IMR-90 (cell line): ENCODE measurements around the gene PDZRN3. TPM values are rescaled to one million over a fixed set of nuclear protein-coding genes. Genes with fewer than 3 reads are reported as not detected.

Experiments
- ATAC-seq: fragments of 200-7000 bp; cut with Tn5 transposase; 2 replicates; pipeline ENCODE4 v1.9.1; 2020; ENCODE audit warnings: low read depth, mild to moderate bottlenecking, moderate library complexity
- BruUV-seq: library from RNA; stranded (reverse); fragments of 400-500 nt; replicated peaks from 2 replicates; lab custom pipeline; 2021; lab: Mats Ljungman, UMichigan
- CTCF ChIA-PET: fragments of 300-600 bp; formaldehyde crosslinking; extraction: SDS; loops from one replicate; lab custom pipeline; 2021; ENCODE audit warnings: antibody characterized with exemption; lab: Yijun Ruan, JAX
- POLR2A ChIA-PET: fragments of 300-600 bp; sonication (Branson Sonifier 250); formaldehyde crosslinking; loops from one replicate; lab custom pipeline; 2022; ENCODE audit warnings: antibody characterized with exemption; ENCODE audit not compliant: unreplicated experiment; lab: Charles Lee
- DNase-seq: peaks from one replicate; pipeline ENCODE4 v3.0.0; 2013
- H2AFZ ChIP-seq: replicated peaks from 2 replicates; pipeline ENCODE3; 2013; ENCODE audit warnings: low read length, mild to moderate bottlenecking; ENCODE audit not compliant: poor library complexity
- H2AK5ac ChIP-seq: 2 replicates; pipeline ENCODE4 v1.6.1; 2013; ENCODE audit warnings: low read depth, low read length, inconsistent platforms
- H2AK9ac ChIP-seq: replicated peaks from 2 replicates; pipeline ENCODE3; 2013; ENCODE audit warnings: mild to moderate bottlenecking, low read depth, low read length, moderate library complexity; ENCODE audit not compliant: poor library complexity
- H2BK120ac ChIP-seq: 2 replicates; pipeline ENCODE4 v1.6.1; 2013; ENCODE audit warnings: low read depth, low read length, inconsistent platforms
- H2BK15ac ChIP-seq: 3 replicates; pipeline ENCODE4 v1.6.1; 2013; ENCODE audit warnings: low read depth, low read length, inconsistent platforms
- H2BK20ac ChIP-seq: 2 replicates; pipeline ENCODE4 v1.6.1; 2013; ENCODE audit warnings: low read depth, mild to moderate bottlenecking, inconsistent platforms, low read length, moderate library complexity
- H2BK5ac ChIP-seq: 2 replicates; pipeline ENCODE4 v1.6.1; 2013; ENCODE audit warnings: mild to moderate bottlenecking, low read depth, low read length, inconsistent platforms; ENCODE audit not compliant: poor library complexity, severe bottlenecking
- H3K14ac ChIP-seq: replicated peaks from 2 replicates; pipeline ENCODE4 v1.6.1; 2013; ENCODE audit warnings: low read depth, low read length, inconsistent platforms
- H3K18ac ChIP-seq: 2 replicates; pipeline ENCODE4 v1.6.1; 2013; ENCODE audit warnings: low read depth, low read length, control low read depth
- H3K23ac ChIP-seq: 2 replicates; pipeline ENCODE4 v1.6.1; 2013; ENCODE audit warnings: low read depth, low read length, inconsistent platforms
- H3K27ac ChIP-seq: 2 replicates; pipeline ENCODE4 v1.5.1; 2013; ENCODE audit warnings: mild to moderate bottlenecking, control low read depth, low read length; ENCODE audit not compliant: insufficient read depth
- H3K27me3 ChIP-seq: 2 replicates; pipeline ENCODE4 v1.6.1; 2013; ENCODE audit warnings: low read length; ENCODE audit not compliant: control insufficient read depth, insufficient read depth
- H3K36me3 ChIP-seq: 2 replicates; pipeline ENCODE4 v1.6.1; 2013; ENCODE audit warnings: low read length, mixed read lengths; ENCODE audit not compliant: control insufficient read depth, insufficient read depth
- H3K4ac ChIP-seq: 2 replicates; pipeline ENCODE4 v1.6.1; 2013; ENCODE audit warnings: low read depth, low read length, inconsistent platforms
- H3K4me1 ChIP-seq: 2 replicates; pipeline ENCODE4 v1.6.1; 2013; ENCODE audit warnings: low read length, mixed read lengths; ENCODE audit not compliant: control insufficient read depth, insufficient read depth
- H3K4me2 ChIP-seq: 2 replicates; pipeline ENCODE4 v1.6.1; 2013; ENCODE audit warnings: low read depth, mild to moderate bottlenecking, control low read depth, low read length, moderate library complexity
- H3K4me3 ChIP-seq: 2 replicates; pipeline ENCODE4 v1.5.1; 2013; ENCODE audit warnings: low read depth, mild to moderate bottlenecking, control low read depth, low read length, moderate library complexity; ENCODE audit not compliant: insufficient read depth
- H3K56ac ChIP-seq: 2 replicates; pipeline ENCODE4 v1.6.1; 2013; ENCODE audit warnings: low read length, inconsistent platforms; ENCODE audit not compliant: insufficient read depth; ENCODE audit errors: extremely low read depth
- H3K79me1 ChIP-seq, 2 experiments: 2 replicates each; pipeline ENCODE4 v1.6.1; 2013; ENCODE audit warnings: low read length in 2 of 2, inconsistent platforms in 1 of 2, low read depth in 1 of 2
- H3K9ac ChIP-seq: 2 replicates; pipeline ENCODE4 v1.6.1; 2013; ENCODE audit warnings: low read depth, low read length, control low read depth
- H3K9me1 ChIP-seq: 2 replicates; pipeline ENCODE4 v1.6.1; 2013; ENCODE audit warnings: low read length, inconsistent platforms; ENCODE audit not compliant: insufficient read depth
- H3K9me3 ChIP-seq: 2 replicates; pipeline ENCODE4 v1.6.1; 2013; ENCODE audit warnings: low read length; ENCODE audit not compliant: control insufficient read depth, insufficient read depth
- H4K20me1 ChIP-seq: 2 replicates; pipeline ENCODE4 v1.6.1; 2013; ENCODE audit warnings: low read length, inconsistent platforms; ENCODE audit not compliant: insufficient read depth
- H4K5ac ChIP-seq: 2 replicates; pipeline ENCODE4 v1.6.1; 2013; ENCODE audit warnings: mild to moderate bottlenecking, low read depth, low read length, control low read depth
- H4K8ac ChIP-seq, 2 experiments: 2 replicates each; pipeline ENCODE4 v1.6.1; 2013; ENCODE audit warnings: low read depth in 2 of 2, low read length in 2 of 2, control low read depth in 1 of 2, inconsistent platforms in 1 of 2
- H4K91ac ChIP-seq: 2 replicates; pipeline ENCODE4 v1.6.1; 2013; ENCODE audit warnings: low read depth, low read length, inconsistent platforms; ENCODE audit not compliant: insufficient read depth
- USF2 ChIP-seq: fragments of 150-350 bp; IDR thresholded peaks from 2 replicates; pipeline ENCODE4 v1.6.1; 2017; ENCODE audit warnings: mild to moderate bottlenecking, antibody characterized with exemption, low read length, low read depth
- WGBS, 2 experiments: methylation state at CpG; one replicate each; pipeline versions ENCODE4 v1.1.5 to v1.1.7; 2013; ENCODE audit warnings: missing lambda C conversion rate in 2 of 2; ENCODE audit not compliant: insufficient read length in 1 of 2; ENCODE audit errors: extremely low coverage in 2 of 2; 5-methylcytosine and 5-hydroxymethylcytosine counted together
- dilution Hi-C: fragments of 300-500 bp; cut with HindIII; formaldehyde crosslinking; loops from one replicate; pipeline ENCODE4 v1.14.3; 2018; ENCODE audit warnings: low sequenced_read_pairs; ENCODE audit not compliant: unreplicated experiment
- in situ Hi-C: fragments of 300-500 bp; cut with MboI; formaldehyde crosslinking; loops from 3 replicates; pipeline ENCODE4 v1.14.3; 2019; ENCODE audit warnings: low sequenced_read_pairs, inconsistent platforms, mixed read lengths
- intact Hi-C: fragments of 100-400 bp; cut with micrococcal nuclease; formaldehyde crosslinking; loops from 2 replicates; pipeline ENCODE4 v1.10.0; 2022
- polyA plus RNA-seq, 3 experiments: library from polyadenylated mRNA; depleted of rRNA; stranded (reverse); fragments of >200 nt; gene quantifications; 2 replicates each; pipeline ENCODE4 v1.2.3, GENCODE V29; 2012; ENCODE audit warnings: low replicate concordance in 1 of 3
- total RNA-seq: library from RNA; depleted of rRNA; stranded (reverse); fragments of >200 nt; gene quantifications from 2 replicates; pipeline ENCODE4 v1.2.3, GENCODE V29; 2012

The PDZRN3 gene
- total and polyA plus RNA-seq, 2 of the 4 experiments (the other 2 are of a cell fraction) = 9.4 to 17.0 TPM

GRCh38 chr3:73633453-73633852 lies 8.7 kb upstream of the PDZRN3 start:
- no peak overlapping the region for H2BK120ac ChIP-seq
- peaks cover 12% of the 10 kb centered on the region for H3K4me1 ChIP-seq
- H2BK20ac ChIP-seq = no peak overlapping the region
- no peak overlapping the region for H3K4me2 ChIP-seq
- H3K56ac ChIP-seq = no peak overlapping the region
- no peak overlapping the region for H3K14ac ChIP-seq
- no peak overlapping the region for H4K8ac ChIP-seq
- H3K79me1 ChIP-seq = no peaks in the 10 kb centered on the region
- H4K91ac ChIP-seq = no peak overlapping the region
- H2BK5ac ChIP-seq = no peak overlapping the region
- no peak overlapping the region; the same call in 1 of the 2 replicates for H2AK5ac ChIP-seq
- no peak overlapping the region for H3K9ac ChIP-seq
- no peaks in the 10 kb centered on the region for H3K36me3 ChIP-seq
- H4K5ac ChIP-seq = no peak overlapping the region
- TF ChIP-seq USF2 = no peak
- no peak for DNase-seq
- intact Hi-C loops (no loop called here), dilution Hi-C loops (no loop called here), in situ Hi-C loops (no loop called here)
- H2AFZ ChIP-seq = no peak overlapping the region
- peaks cover 14% of the 10 kb centered on the region for H3K9me1 ChIP-seq
- H3K23ac ChIP-seq = no peak overlapping the region
- H3K27ac ChIP-seq = no peak overlapping the region
- ChIA-PET POLR2A (interaction anchor here (1.0 kb wide), 1 partner anchor 9 kb away, joined by 3 read pairs; the partner anchor contains the start of gene PDZRN3), CTCF (no interaction called here)
- no CpG with 5 or more reads among the region's 2 CpGs for WGBS, 2 experiments
- H4K20me1 ChIP-seq = no peaks in the 10 kb centered on the region
- no peak overlapping the region for H3K4me3 ChIP-seq
- no peak overlapping the region for H2AK9ac ChIP-seq
- no peak overlapping the region for H3K18ac ChIP-seq
- no peaks in the 10 kb centered on the region for H3K27me3 ChIP-seq
- H3K4ac ChIP-seq = no peak overlapping the region
- no peak overlapping the region for H2BK15ac ChIP-seq
- ATAC-seq = no peak
- H3K9me3 ChIP-seq = no peaks in the 10 kb centered on the region
- BruUV-seq = no TSS peak
